ENCODE measurements around the gene RIMS4.

DNA sequence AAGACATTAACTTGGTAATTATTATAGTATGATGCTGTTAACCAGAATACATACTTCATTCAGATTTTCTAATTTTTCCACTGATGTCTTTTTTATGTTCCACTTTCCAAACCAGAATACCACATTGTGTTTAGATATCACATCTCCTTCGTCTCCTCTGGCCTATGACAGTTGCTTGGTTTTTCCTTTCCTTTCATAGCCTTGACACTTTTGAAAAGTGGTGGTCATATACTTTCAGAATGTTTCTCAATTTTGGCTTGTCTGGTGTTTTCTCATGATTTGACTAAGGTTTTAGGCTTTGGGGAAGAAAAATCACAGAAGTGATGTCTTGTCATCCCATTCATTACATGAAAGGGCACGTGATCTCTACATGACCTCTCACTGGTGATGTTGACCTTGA is 24.3 kb upstream of the RIMS4 start:
- TF ChIP-seq, protein P1, sequence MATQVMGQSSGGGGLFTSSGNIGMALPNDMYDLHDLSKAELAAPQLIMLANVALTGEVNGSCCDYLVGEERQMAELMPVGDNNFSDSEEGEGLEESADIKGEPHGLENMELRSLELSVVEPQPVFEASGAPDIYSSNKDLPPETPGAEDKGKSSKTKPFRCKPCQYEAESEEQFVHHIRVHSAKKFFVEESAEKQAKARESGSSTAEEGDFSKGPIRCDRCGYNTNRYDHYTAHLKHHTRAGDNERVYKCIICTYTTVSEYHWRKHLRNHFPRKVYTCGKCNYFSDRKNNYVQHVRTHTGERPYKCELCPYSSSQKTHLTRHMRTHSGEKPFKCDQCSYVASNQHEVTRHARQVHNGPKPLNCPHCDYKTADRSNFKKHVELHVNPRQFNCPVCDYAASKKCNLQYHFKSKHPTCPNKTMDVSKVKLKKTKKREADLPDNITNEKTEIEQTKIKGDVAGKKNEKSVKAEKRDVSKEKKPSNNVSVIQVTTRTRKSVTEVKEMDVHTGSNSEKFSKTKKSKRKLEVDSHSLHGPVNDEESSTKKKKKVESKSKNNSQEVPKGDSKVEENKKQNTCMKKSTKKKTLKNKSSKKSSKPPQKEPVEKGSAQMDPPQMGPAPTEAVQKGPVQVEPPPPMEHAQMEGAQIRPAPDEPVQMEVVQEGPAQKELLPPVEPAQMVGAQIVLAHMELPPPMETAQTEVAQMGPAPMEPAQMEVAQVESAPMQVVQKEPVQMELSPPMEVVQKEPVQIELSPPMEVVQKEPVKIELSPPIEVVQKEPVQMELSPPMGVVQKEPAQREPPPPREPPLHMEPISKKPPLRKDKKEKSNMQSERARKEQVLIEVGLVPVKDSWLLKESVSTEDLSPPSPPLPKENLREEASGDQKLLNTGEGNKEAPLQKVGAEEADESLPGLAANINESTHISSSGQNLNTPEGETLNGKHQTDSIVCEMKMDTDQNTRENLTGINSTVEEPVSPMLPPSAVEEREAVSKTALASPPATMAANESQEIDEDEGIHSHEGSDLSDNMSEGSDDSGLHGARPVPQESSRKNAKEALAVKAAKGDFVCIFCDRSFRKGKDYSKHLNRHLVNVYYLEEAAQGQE (IDR thresholded peaks at IDR 0.05; ENCODE audit: insufficient read depth in 1 of 2, low read depth in 2 of 2, low read length in 1 of 2), result no peak
- no peak for TF ChIP-seq SIN3A (IDR thresholded peaks at IDR 0.05; ENCODE audit: borderline replicate concordance, insufficient read depth, low read depth, low read length)
- TF ChIP-seq, protein P2, sequence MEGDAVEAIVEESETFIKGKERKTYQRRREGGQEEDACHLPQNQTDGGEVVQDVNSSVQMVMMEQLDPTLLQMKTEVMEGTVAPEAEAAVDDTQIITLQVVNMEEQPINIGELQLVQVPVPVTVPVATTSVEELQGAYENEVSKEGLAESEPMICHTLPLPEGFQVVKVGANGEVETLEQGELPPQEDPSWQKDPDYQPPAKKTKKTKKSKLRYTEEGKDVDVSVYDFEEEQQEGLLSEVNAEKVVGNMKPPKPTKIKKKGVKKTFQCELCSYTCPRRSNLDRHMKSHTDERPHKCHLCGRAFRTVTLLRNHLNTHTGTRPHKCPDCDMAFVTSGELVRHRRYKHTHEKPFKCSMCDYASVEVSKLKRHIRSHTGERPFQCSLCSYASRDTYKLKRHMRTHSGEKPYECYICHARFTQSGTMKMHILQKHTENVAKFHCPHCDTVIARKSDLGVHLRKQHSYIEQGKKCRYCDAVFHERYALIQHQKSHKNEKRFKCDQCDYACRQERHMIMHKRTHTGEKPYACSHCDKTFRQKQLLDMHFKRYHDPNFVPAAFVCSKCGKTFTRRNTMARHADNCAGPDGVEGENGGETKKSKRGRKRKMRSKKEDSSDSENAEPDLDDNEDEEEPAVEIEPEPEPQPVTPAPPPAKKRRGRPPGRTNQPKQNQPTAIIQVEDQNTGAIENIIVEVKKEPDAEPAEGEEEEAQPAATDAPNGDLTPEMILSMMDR (IDR thresholded peaks at IDR 0.05), result no peak
- no peak for TF ChIP-seq POLR2AphosphoS5 (IDR thresholded peaks at IDR 0.05; ENCODE audit: low read depth, low read length)
- TF ChIP-seq TCF7L2 (IDR thresholded peaks at IDR 0.05; ENCODE audit: low read depth, low read length), result no peak
